K562 treated with DMSO at 1 percent for 48 hours (cell line): Measurements from ENCODE around the gene CEACAM21. TPM values are rescaled to one million over a fixed set of nuclear protein-coding genes. Genes with fewer than 3 reads are reported as not detected.

Source experiments
- total RNA-seq: library from RNA; unstranded; fragments of 300-600 nt; gene quantifications from 2 replicates; pipeline ENCODE4 v1.2.3, GENCODE V29; 2022; ENCODE audit warnings: low replicate concordance; ENCODE audit errors: extremely low read depth

The CEACAM21 gene
- total RNA-seq = not detected in 2 replicates

GRCh38 chr19:41575998-41576397 lies at the start of gene CEACAM21:
Gene CEACAM21, plus strand, starts transcription at chr19:41576166. Its CDS starts 109 bp downstream, at chr19:41576275.

GRCh38 chr19:41626877-41627276 lies 50.9 kb downstream of the CEACAM21 start, which contains the start of gene CEACAM4:
Gene CEACAM4, minus strand, starts transcription at chr19:41627074. Its CDS starts 111 bp downstream, at chr19:41626963.

Other genes with a start within 250 kb of the CEACAM21 start
- not detected in 2 replicates for gene TGFB1, start 222.2 kb upstream of the CEACAM21 start, total RNA-seq
- not detected in 2 replicates for gene B9D2, start 212.0 kb upstream of the CEACAM21 start, total RNA-seq
- gene TMEM91, start 199.6 kb upstream of the CEACAM21 start, total RNA-seq = not detected in 2 replicates
- gene EXOSC5, start 178.8 kb upstream of the CEACAM21 start, total RNA-seq = not detected in 2 replicates
- not detected in 2 replicates for gene BCKDHA, start 178.3 kb upstream of the CEACAM21 start, total RNA-seq
- gene B3GNT8, start 148.8 kb upstream of the CEACAM21 start, total RNA-seq = not detected in 2 replicates
- gene DMAC2, start 136.3 kb upstream of the CEACAM21 start, total RNA-seq = not detected in 2 replicates
- not detected in 2 replicates for gene ERICH4, start 133.0 kb upstream of the CEACAM21 start, total RNA-seq
- not detected in 2 replicates for gene CEACAM4, start 50.9 kb downstream of the CEACAM21 start, total RNA-seq
- gene CEACAM7, start 112.1 kb downstream of the CEACAM21 start, total RNA-seq = not detected in 2 replicates
- not detected in 2 replicates for gene CEACAM5, start 132.5 kb downstream of the CEACAM21 start, total RNA-seq
- not detected in 2 replicates for gene CEACAM6, start 179.4 kb downstream of the CEACAM21 start, total RNA-seq
- gene CEACAM3, start 220.4 kb downstream of the CEACAM21 start, total RNA-seq = not detected in 2 replicates